A549 (cell line): ENCODE data around the gene ACSF3.

ENCODE experiments used
- EHF ChIP-seq: fragments of 250-450 bp; sonication (Bioruptor Pico); IDR thresholded peaks from 2 replicates; pipeline ENCODE4 v1.5.0; 2020; ENCODE audit warnings: mild to moderate bottlenecking
- FOXS1 ChIP-seq: fragments of 250-450 bp; sonication (Bioruptor Pico); IDR thresholded peaks from 2 replicates; pipeline ENCODE4 v1.5.0; 2020; ENCODE audit warnings: mild to moderate bottlenecking, moderate library complexity
- GATA3 ChIP-seq: IDR thresholded peaks from 2 replicates; pipeline ENCODE4 v1.6.1; 2012; ENCODE audit warnings: borderline replicate concordance
- MAFK ChIP-seq: fragments of 450-650 bp; IDR thresholded peaks from 2 replicates; pipeline ENCODE4 v1.6.1; 2014; ENCODE audit not compliant: partially characterized antibody
- NFE2L2 ChIP-seq: fragments of 150-350 bp; conservative IDR thresholded peaks from 2 replicates; pipeline ENCODE4 v1.6.1; 2014; ENCODE audit warnings: low read length
- POLR2A ChIP-seq: IDR thresholded peaks from 2 replicates; pipeline ENCODE4 v1.6.1; 2012; ENCODE audit warnings: mild to moderate bottlenecking, low read length
- SMC3 ChIP-seq: fragments of >200 bp; sonication (Bioruptor Twin); formaldehyde crosslinking; IDR thresholded peaks from 3 replicates; pipeline ENCODE4 v1.6.1; 2018; ENCODE audit warnings: inconsistent platforms
- TF ChIP-seq, protein P1 (sequence below): IDR thresholded peaks from 2 replicates; pipeline ENCODE4 v1.6.1; 2012
- TF ChIP-seq, protein P2 (sequence below): fragments of 150-350 bp; IDR thresholded peaks from 2 replicates; pipeline ENCODE4 v1.6.1; 2014; ENCODE audit warnings: low read depth, mild to moderate bottlenecking, low read length
- TF ChIP-seq, protein P3 (sequence below): fragments of >200 bp; sonication (Bioruptor Twin); formaldehyde crosslinking; IDR thresholded peaks from 3 replicates; pipeline ENCODE4 v1.5.1; 2016
- TF ChIP-seq, protein P4 (sequence below): fragments of 450-650 bp; IDR thresholded peaks from 2 replicates; pipeline ENCODE4 v1.6.1; 2014; ENCODE audit warnings: antibody characterized with exemption
- TF ChIP-seq, protein P5 (sequence below): IDR thresholded peaks from 2 replicates; pipeline ENCODE4 v1.6.1; 2012
- TF ChIP-seq, protein P6 (sequence below): fragments of >200 bp; sonication (Bioruptor Twin); formaldehyde crosslinking; IDR thresholded peaks from 3 replicates; pipeline ENCODE4 v1.6.1; 2016
- TF ChIP-seq, protein P7 (sequence below): fragments of 200-600 bp; sonication (generic); IDR thresholded peaks from 2 replicates; pipeline ENCODE4 v1.6.1; 2016; ENCODE audit warnings: antibody characterized with exemption, mild to moderate bottlenecking, moderate library complexity

DNA sequence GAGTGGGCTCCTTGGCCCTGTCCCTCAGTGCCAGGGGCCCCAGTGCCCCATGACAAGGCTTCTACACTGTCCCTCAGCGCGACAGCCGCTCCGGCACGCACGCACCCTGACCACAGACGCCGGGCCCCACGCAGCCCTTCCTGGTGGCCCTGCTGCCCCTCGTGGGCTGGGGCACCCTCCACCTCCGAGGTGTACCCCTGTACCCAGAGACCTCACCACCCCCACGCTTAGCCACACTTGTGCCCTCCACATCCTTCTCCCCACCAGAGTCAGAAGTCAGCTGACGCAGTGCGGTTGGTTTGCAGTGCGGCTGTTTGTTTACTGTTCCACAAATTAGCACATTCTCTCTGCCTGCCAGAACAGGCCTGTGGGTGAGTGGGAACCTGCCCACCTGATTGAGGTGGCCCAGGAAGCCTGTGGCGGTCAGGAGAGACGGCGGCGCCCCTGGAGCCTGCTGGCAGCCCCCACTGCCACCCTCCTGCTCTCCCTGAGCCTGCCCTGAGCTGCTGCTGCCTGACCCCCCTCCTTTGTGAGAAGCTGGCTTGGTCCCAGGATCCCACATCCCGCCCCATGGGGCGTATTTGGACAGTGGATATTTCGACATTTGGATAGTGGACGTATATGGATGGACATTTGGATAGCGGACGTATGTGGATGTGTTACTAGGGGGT lies 39.9 kb downstream of the ACSF3 start:
- TF ChIP-seq GATA3 (no peak), EHF (CRISPR knock-in tag) (no peak), POLR2A (no peak), FOXS1 (no peak), SMC3 (no peak), NFE2L2 (no peak), MAFK (no peak)
- TF ChIP-seq, protein P1, sequence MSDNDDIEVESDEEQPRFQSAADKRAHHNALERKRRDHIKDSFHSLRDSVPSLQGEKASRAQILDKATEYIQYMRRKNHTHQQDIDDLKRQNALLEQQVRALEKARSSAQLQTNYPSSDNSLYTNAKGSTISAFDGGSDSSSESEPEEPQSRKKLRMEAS: no peak
- TF ChIP-seq, protein P2, sequence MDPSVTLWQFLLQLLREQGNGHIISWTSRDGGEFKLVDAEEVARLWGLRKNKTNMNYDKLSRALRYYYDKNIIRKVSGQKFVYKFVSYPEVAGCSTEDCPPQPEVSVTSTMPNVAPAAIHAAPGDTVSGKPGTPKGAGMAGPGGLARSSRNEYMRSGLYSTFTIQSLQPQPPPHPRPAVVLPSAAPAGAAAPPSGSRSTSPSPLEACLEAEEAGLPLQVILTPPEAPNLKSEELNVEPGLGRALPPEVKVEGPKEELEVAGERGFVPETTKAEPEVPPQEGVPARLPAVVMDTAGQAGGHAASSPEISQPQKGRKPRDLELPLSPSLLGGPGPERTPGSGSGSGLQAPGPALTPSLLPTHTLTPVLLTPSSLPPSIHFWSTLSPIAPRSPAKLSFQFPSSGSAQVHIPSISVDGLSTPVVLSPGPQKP: no peak
- TF ChIP-seq, protein P3, sequence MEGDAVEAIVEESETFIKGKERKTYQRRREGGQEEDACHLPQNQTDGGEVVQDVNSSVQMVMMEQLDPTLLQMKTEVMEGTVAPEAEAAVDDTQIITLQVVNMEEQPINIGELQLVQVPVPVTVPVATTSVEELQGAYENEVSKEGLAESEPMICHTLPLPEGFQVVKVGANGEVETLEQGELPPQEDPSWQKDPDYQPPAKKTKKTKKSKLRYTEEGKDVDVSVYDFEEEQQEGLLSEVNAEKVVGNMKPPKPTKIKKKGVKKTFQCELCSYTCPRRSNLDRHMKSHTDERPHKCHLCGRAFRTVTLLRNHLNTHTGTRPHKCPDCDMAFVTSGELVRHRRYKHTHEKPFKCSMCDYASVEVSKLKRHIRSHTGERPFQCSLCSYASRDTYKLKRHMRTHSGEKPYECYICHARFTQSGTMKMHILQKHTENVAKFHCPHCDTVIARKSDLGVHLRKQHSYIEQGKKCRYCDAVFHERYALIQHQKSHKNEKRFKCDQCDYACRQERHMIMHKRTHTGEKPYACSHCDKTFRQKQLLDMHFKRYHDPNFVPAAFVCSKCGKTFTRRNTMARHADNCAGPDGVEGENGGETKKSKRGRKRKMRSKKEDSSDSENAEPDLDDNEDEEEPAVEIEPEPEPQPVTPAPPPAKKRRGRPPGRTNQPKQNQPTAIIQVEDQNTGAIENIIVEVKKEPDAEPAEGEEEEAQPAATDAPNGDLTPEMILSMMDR: no peak
- TF ChIP-seq, protein P4, sequence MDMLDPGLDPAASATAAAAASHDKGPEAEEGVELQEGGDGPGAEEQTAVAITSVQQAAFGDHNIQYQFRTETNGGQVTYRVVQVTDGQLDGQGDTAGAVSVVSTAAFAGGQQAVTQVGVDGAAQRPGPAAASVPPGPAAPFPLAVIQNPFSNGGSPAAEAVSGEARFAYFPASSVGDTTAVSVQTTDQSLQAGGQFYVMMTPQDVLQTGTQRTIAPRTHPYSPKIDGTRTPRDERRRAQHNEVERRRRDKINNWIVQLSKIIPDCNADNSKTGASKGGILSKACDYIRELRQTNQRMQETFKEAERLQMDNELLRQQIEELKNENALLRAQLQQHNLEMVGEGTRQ: no peak
- TF ChIP-seq, protein P5, sequence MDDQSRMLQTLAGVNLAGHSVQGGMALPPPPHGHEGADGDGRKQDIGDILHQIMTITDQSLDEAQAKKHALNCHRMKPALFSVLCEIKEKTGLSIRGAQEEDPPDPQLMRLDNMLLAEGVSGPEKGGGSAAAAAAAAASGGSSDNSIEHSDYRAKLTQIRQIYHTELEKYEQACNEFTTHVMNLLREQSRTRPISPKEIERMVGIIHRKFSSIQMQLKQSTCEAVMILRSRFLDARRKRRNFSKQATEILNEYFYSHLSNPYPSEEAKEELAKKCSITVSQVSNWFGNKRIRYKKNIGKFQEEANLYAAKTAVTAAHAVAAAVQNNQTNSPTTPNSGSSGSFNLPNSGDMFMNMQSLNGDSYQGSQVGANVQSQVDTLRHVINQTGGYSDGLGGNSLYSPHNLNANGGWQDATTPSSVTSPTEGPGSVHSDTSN: no peak
- TF ChIP-seq, protein P6, sequence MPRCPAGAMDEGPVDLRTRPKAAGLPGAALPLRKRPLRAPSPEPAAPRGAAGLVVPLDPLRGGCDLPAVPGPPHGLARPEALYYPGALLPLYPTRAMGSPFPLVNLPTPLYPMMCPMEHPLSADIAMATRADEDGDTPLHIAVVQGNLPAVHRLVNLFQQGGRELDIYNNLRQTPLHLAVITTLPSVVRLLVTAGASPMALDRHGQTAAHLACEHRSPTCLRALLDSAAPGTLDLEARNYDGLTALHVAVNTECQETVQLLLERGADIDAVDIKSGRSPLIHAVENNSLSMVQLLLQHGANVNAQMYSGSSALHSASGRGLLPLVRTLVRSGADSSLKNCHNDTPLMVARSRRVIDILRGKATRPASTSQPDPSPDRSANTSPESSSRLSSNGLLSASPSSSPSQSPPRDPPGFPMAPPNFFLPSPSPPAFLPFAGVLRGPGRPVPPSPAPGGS: no peak
- TF ChIP-seq, protein P7, sequence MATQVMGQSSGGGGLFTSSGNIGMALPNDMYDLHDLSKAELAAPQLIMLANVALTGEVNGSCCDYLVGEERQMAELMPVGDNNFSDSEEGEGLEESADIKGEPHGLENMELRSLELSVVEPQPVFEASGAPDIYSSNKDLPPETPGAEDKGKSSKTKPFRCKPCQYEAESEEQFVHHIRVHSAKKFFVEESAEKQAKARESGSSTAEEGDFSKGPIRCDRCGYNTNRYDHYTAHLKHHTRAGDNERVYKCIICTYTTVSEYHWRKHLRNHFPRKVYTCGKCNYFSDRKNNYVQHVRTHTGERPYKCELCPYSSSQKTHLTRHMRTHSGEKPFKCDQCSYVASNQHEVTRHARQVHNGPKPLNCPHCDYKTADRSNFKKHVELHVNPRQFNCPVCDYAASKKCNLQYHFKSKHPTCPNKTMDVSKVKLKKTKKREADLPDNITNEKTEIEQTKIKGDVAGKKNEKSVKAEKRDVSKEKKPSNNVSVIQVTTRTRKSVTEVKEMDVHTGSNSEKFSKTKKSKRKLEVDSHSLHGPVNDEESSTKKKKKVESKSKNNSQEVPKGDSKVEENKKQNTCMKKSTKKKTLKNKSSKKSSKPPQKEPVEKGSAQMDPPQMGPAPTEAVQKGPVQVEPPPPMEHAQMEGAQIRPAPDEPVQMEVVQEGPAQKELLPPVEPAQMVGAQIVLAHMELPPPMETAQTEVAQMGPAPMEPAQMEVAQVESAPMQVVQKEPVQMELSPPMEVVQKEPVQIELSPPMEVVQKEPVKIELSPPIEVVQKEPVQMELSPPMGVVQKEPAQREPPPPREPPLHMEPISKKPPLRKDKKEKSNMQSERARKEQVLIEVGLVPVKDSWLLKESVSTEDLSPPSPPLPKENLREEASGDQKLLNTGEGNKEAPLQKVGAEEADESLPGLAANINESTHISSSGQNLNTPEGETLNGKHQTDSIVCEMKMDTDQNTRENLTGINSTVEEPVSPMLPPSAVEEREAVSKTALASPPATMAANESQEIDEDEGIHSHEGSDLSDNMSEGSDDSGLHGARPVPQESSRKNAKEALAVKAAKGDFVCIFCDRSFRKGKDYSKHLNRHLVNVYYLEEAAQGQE: no peak
